HG03575 (cell line): ENCODE data around the gene WDR72.

Experiments used
- ATAC-seq: cut with Tn5 transposase; IDR thresholded peaks from one replicate; pipeline ENCODE4 v1.9.1; 2021; ENCODE audit not compliant: unreplicated experiment, insufficient number of reproducible peaks, low FRiP score; ENCODE audit errors: extremely low read depth

The WDR72 gene

DNA sequence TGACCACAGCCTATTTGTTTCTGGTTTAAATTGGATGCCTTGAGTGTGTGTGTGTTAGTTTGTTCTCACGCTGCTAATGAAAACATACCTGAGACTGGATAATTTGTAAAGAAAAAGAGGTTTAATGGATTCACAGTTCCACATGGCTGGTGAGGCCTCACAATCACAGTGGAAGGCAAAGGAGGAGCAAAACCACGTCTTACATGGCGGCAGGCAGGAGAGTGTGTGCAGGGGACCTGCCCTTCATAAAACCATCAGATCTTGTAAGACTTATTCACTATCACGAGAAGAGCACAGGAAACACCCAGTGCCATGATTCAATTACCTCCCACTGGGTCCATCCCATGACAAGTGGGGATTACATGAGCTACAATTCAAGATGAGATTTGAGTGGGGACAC, 260.5 kb downstream of the WDR72 start:
- no peak for ATAC-seq

DNA sequence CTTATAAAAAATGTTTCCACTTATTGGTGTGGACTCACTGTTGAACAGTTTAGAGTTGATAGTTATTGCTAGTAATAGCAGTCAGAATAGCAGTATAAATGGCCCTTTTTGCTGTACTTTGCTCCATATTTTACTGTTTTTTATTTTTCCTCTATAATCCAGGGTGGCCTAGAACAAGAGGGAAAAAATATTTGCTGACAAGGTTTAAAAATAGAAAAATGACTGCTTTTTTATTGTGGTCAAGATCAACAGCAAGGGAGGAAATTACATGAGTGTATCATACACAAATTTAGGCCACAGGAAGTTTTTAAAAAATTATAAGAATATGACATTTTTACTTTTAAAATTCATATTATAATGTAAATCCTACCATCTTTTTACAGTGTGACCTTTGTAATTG, 269.1 kb downstream of the WDR72 start:
- ATAC-seq, result no peak

DNA sequence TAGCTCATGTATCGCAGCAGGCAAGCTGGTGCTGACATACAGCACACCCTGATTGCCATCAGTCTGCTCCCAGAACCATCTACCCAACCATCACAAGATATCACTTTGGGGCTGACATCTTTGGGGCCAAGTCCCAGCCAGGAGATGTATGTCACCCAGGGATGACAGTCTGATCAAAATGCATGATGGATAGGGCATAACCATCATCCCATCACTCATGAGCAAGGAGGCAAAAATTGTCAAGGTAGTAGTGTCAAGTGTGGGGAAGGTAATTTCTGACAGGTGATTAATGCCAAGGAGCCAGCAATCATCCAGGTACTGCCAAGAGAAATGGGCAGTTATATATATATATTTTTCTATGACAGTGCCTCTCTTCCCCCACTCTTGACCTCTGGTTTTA, 277.4 kb downstream of the WDR72 start:
- no peak for ATAC-seq

DNA sequence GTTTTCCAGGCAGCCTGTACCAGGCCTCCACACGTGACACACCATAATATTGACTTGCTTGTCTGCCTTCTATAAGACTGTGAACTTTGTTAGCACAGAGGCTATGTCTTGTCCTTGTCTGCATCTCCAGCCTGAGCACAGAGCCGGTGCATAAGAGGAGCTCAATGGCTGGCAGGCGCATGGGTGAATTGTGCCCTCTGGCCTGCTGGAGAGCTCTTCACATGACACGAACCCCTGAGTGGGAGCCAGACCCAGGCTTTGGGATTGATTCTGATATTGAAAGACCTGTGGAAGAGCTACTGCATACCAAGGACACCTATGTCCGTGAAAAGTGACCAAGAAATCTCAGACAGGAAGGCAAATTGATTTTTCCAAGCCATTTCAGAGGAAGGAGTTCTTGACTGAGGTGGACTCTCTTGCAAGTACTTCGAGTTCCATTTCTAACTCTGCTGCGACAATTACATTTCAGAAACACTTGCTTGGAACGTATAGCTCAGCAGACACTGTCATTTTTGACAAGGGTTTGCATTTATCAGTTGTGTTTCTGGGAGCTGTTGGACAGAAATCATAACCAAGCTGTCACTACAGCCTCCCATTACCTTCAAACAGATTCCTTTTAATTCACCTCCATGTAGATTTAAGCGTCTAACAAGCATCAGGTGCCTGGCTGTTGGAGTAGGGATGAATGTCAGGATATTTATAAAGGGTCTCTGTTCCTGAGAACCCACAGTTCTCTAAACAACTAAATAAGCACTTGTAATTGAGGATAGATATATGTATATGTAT, 281.3 kb downstream of the WDR72 start:
- ATAC-seq, result no peak

DNA sequence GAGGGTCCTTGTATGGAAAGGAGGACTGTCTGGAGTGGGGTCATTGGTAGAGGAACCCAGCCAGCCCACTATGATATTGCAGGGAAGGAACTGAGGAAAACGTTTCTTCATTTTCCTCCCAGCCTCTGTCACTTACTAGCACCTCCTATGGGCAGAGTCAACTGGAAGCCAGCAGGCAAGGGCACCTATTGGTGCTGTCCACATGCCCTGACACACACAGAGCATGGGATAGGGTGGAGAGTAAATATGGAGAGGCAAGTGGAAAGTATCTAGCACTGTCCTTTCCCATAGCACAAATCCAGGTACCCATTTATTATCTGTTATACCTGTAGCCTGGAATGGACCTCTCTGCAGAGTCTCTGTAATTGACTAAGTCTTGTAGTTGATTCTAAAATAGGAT, 285.6 kb downstream of the WDR72 start:
- ATAC-seq, result no peak

DNA sequence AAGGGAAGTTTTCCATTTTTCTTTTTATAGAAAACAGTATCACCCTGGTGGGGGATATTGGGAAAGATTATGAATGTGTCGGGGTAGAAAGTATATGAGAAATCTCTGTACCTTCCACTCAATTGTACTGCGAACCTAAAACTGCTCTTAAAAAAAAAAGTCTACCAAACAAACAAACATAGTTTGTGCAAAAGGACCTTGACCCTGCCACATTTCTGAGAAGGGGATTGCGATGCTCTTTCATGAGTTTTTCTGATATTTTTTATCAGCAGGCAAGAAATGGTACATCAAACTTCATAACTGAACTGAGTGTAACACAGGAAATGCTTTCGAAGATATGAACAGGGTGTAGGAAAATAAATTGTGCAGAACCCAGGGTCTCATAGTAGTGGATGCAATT, 286.0 kb downstream of the WDR72 start:
- ATAC-seq, result no peak

DNA sequence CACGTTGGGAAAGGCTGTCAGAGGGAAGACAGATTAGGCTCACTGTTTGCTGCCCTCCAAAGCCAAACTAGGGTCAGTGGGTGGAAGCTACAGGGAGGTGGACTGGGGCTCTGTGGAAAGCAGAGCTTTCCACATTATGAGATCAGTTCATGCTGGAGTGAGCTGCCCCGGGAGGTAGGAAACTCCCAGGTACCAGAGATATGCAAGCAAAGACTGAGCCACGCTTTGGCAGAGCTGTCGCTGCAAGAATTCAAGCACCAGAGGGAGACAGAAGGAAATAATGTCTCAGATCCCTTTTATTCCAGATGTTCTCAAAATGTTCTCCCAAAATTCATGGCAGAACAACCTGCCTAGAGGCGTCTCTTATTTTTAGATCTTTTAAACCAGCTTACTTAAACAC, 286.6 kb downstream of the WDR72 start:
- no peak for ATAC-seq

DNA sequence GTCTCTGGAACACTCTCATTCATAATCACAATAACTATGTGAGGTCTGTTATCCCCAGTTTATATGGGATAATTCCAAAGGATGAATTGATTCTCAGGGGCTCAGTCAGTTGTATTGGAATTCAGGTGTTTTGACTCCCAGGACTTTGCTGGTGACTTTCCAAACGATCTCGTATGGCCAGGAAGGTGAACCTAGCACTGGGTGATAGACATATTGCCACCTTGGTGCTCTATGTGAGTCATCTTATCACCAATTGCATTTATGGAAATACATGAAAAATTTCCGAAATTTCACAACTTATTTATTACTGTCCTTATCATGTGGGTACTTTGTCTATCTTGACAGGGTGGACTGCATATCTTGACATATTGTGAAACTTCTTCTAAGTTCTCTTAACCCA, 287.3 kb downstream of the WDR72 start:
- no peak for ATAC-seq

DNA sequence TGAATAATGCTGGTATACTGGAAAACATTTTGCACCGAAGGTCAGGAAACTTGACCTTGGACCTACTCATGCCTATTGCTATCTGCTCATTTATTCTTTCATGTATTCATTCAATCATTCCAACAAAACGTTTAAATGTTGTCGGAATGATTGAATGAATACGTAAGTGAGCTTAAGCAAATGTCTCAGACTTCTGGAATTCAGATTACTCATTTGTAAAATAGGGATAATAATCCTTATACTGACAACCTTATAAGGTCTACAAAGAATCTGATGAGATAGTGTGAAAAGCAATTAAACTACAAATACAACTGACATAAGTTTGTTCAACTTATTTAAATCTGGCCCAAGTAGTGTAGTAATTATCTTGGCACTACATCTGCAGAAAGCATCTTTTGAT, 288.7 kb downstream of the WDR72 start:
- ATAC-seq, result no peak

DNA sequence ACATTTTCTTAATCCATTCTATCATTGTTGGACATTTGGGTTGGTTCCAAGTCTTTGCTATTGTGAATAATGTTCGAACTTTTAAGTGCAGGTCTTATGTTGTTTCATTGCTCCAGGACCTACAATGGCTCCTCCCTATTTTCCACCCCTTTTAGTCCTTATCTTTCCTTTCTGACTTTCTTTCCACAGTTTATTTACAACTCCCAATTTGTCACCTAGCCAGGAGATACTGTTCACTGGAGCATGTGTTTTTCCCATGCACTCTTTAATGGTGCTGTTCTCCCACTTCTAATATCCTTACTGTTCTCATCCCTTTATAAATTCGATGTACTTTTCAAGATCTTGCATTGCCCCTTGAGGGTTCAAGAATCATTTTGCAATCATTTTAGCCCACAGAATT, 290.0 kb downstream of the WDR72 start:
- ATAC-seq, result no peak
